ENCODE results near the gene DHX36.

DNA sequence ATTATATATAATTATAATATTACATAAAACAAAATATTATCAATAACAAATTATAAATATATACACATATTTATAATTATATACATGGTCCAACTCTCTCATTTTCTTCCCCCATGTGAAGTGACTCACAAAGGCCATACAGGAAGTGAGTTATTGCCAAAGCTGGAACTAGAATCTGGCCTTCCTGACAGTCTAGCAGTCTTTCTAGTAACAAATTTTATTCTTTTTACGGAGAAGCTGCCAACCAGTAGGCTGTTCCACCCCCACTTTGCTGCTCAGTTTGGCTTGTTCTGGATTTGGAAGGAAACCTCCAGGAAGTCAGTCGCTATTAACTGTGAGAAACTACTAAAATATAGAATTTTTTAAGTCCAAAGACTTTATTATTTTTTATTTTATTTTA is 79.6 kb downstream of the DHX36 start:
- no peak for TF ChIP-seq POLR2AphosphoS5 (IDR thresholded peaks at IDR 0.05)
- TF ChIP-seq CTCF (IDR thresholded peaks at IDR 0.05) = no peak
- TF ChIP-seq POLR2A (IDR thresholded peaks at IDR 0.05) = no peak

All from breast epithelium (tissue), 3 donors.